Natural killer cell (primary cell): ENCODE data around the gene LRP5. TPM values are rescaled to one million over a fixed set of nuclear protein-coding genes. Genes with fewer than 3 reads are reported as not detected.

Experiments used
- ATAC-seq, 3 donors: fragments of 150-1000 bp in 2 of 3; fragments of 200-7000 bp in 1 of 3; cut with Tn5 transposase; 1 replicate in 1 of 3; 2 replicates in 2 of 3; pipeline ENCODE4 v1.10.0; 2021; ENCODE audit warnings: mild to moderate bottlenecking in 2 of 3, moderate library complexity in 2 of 3
- DNase-seq, 2 donors: peaks; one replicate each; pipeline versions ENCODE4 v3.0.0 to v3.0.0-alpha.2; 2013 to 2021; ENCODE audit warnings: mixed read lengths in 1 of 2
- H3K27ac ChIP-seq: one replicate; pipeline ENCODE4 v1.5.1; 2013; ENCODE audit warnings: mild to moderate bottlenecking, low read length
- H3K27me3 ChIP-seq: one replicate; pipeline ENCODE4 v1.6.1; 2013; ENCODE audit warnings: low read length; ENCODE audit not compliant: control insufficient read depth, insufficient read depth
- H3K36me3 ChIP-seq: one replicate; pipeline ENCODE4 v1.6.1; 2013; ENCODE audit warnings: low read length; ENCODE audit not compliant: control insufficient read depth, insufficient read depth
- H3K4me1 ChIP-seq: one replicate; pipeline ENCODE4 v1.6.1; 2013; ENCODE audit warnings: low read length; ENCODE audit not compliant: control insufficient read depth, insufficient read depth
- H3K4me3 ChIP-seq: one replicate; pipeline ENCODE4 v1.5.1; 2013; ENCODE audit warnings: low read length
- H3K9me3 ChIP-seq: one replicate; pipeline ENCODE4 v1.6.1; 2013; ENCODE audit warnings: low read length; ENCODE audit not compliant: control insufficient read depth, insufficient read depth
- H3K27ac Mint-ChIP-seq, 2 donors: one replicate each; pipeline ENCODE4 v1.8.0; 2022; ENCODE audit warnings: mild to moderate bottlenecking in 2 of 2, mixed read lengths in 2 of 2, moderate library complexity in 1 of 2
- H3K27me3 Mint-ChIP-seq, 2 donors: one replicate each; pipeline ENCODE4 v1.8.0; 2022; ENCODE audit warnings: low read depth in 2 of 2, mixed read lengths in 2 of 2
- H3K36me3 Mint-ChIP-seq: one replicate; pipeline ENCODE4 v1.8.0; 2022; ENCODE audit warnings: mixed read lengths
- H3K4me1 Mint-ChIP-seq, 2 donors: one replicate each; pipeline ENCODE4 v1.8.0; 2022; ENCODE audit warnings: mixed read lengths in 2 of 2
- H3K4me3 Mint-ChIP-seq: one replicate; pipeline ENCODE4 v1.8.0; 2022; ENCODE audit warnings: mild to moderate bottlenecking, moderate library complexity, mixed read lengths
- H3K9me3 Mint-ChIP-seq, 2 donors: one replicate each; pipeline ENCODE4 v1.8.0; 2022; ENCODE audit warnings: mixed read lengths in 2 of 2
- CTCF ChIP-seq: fragments of 200-600 bp; IDR thresholded peaks from one replicate; pipeline ENCODE4 v1.8.0; 2022; ENCODE audit warnings: antibody characterized with exemption
- WGBS: methylation state at CpG from one replicate; pipeline ENCODE4 v1.1.7; 2013; ENCODE audit warnings: missing lambda C conversion rate; ENCODE audit not compliant: insufficient coverage; 5-methylcytosine and 5-hydroxymethylcytosine counted together
- intact Hi-C: fragments of 100-400 bp; cut with micrococcal nuclease; formaldehyde crosslinking; loops from one replicate; pipeline ENCODE4 v1.14.2; 2022
- total RNA-seq, 4 donors: library from RNA; stranded (reverse); fragments of 120-200 nt in 1 of 4; gene quantifications; one replicate each; pipeline versions ENCODE4 v1.2.3 to v1.2.4, GENCODE V29; 2013 to 2022

LRP5 gene
- total RNA-seq, 3 donors from 2014 or later (not counting 1 experiment from before 2014, with no cell fraction given) = 0.36 to 1.3 (median 0.89) TPM

GRCh38 chr11:68402355-68403031 is 90.1 kb downstream of the LRP5 start:
- Mint-ChIP-seq H3K27me3 (no peaks in the 10 kb centered on the region), H3K27ac (no peak overlapping the region), H3K4me1 (no peaks in the 10 kb centered on the region), H3K4me3 (no peak overlapping the region), H3K36me3 (no peaks in the 10 kb centered on the region), H3K9me3 (no peaks in the 10 kb centered on the region)
- ATAC-seq = no peak
- Histone ChIP-seq H3K36me3 (no peaks in the 10 kb centered on the region), H3K4me1 (no peaks in the 10 kb centered on the region), H3K27me3 (no peaks in the 10 kb centered on the region), H3K9me3 (no peaks in the 10 kb centered on the region), H3K4me3 (no peak overlapping the region), H3K27ac (no peak overlapping the region)
- no peak for DNase-seq
- intact Hi-C loops = no loop called here
- 95% methylated on average over 15 of the region's 15 CpGs for WGBS
- TF ChIP-seq CTCF = no peak

GRCh38 chr11:68403424-68403823 is 91.0 kb downstream of the LRP5 start:
- ATAC-seq (no peak), DNase-seq (no peak)
- H3K4me3 ChIP-seq = no peak overlapping the region
- H3K36me3 Mint-ChIP-seq = no peaks in the 10 kb centered on the region
- H3K4me1 ChIP-seq = no peaks in the 10 kb centered on the region
- no peak overlapping the region for H3K4me3 Mint-ChIP-seq
- no peak overlapping the region for H3K27ac Mint-ChIP-seq
- H3K9me3 ChIP-seq = no peaks in the 10 kb centered on the region
- no peak overlapping the region for H3K27ac ChIP-seq
- H3K27me3 Mint-ChIP-seq = no peaks in the 10 kb centered on the region
- TF ChIP-seq CTCF = no peak
- WGBS = 94% methylated on average over 18 of the region's 18 CpGs
- no peaks in the 10 kb centered on the region for H3K4me1 Mint-ChIP-seq
- no peaks in the 10 kb centered on the region for H3K36me3 ChIP-seq
- no peaks in the 10 kb centered on the region for H3K27me3 ChIP-seq
- no peaks in the 10 kb centered on the region for H3K9me3 Mint-ChIP-seq
- intact Hi-C loops = no loop called here

GRCh38 chr11:68403831-68404230 is 91.4 kb downstream of the LRP5 start:
- no peaks in the 10 kb centered on the region for H3K4me1 ChIP-seq
- intact Hi-C loops = no loop called here
- no peak for DNase-seq
- H3K27me3 ChIP-seq = no peaks in the 10 kb centered on the region
- H3K9me3 ChIP-seq = no peaks in the 10 kb centered on the region
- H3K27ac ChIP-seq = no peak overlapping the region
- H3K36me3 ChIP-seq = no peaks in the 10 kb centered on the region
- Mint-ChIP-seq H3K27ac (no peak overlapping the region), H3K36me3 (no peaks in the 10 kb centered on the region), H3K4me3 (no peak overlapping the region), H3K27me3 (no peaks in the 10 kb centered on the region), H3K4me1 (no peaks in the 10 kb centered on the region), H3K9me3 (no peaks in the 10 kb centered on the region)
- no peak for TF ChIP-seq CTCF
- no peak overlapping the region for H3K4me3 ChIP-seq
- no peak for ATAC-seq
- WGBS = 89% methylated on average over 12 of the region's 12 CpGs
